CD4-positive, alpha-beta T cell (primary cell): ENCODE results near the gene THTPA. TPM values are rescaled to one million over a fixed set of nuclear protein-coding genes. Genes with fewer than 3 reads are reported as not detected.
A peak's percentile ranks its signal among the peaks of the same experiment; 100 is the strongest.

Source experiments
- ATAC-seq: fragments of 200-7000 bp; cut with Tn5 transposase; one replicate; pipeline ENCODE4 v1.10.0; 2022; ENCODE audit warnings: mild to moderate bottlenecking; ENCODE audit not compliant: poor library complexity
- CTCF ChIA-PET: fragments of 350-600 bp; sonication (Branson Sonifier 250); formaldehyde crosslinking; loops from one replicate; lab custom pipeline; 2021; ENCODE audit warnings: antibody characterized with exemption, inconsistent platforms; lab: Charles Lee
- POLR2A ChIA-PET: fragments of 350-600 bp; sonication (Branson Sonifier 250); formaldehyde crosslinking; loops from one replicate; lab custom pipeline; 2021; ENCODE audit warnings: antibody characterized with exemption, inconsistent platforms; lab: Charles Lee
- DNase-seq, 14 experiments: peaks; one replicate each; pipeline ENCODE4 v3.0.0-alpha.2; 2013 to 2020; ENCODE audit warnings: mixed read lengths in 2 of 14
- H3K27ac ChIP-seq, 2 donors: one replicate each; pipeline versions ENCODE4 v1.5.1 to v1.7.0; 2013; ENCODE audit warnings: low read length in 2 of 2, low read depth in 1 of 2, mild to moderate bottlenecking in 1 of 2
- H3K27me3 ChIP-seq, 2 experiments: 1 replicate in 1 of 2; 2 replicates in 1 of 2; pipeline versions ENCODE4 v1.6.1 to v1.7.0; 2013; ENCODE audit warnings: low read length in 2 of 2, control low read depth in 1 of 2, mild to moderate bottlenecking in 1 of 2, moderate library complexity in 1 of 2; ENCODE audit not compliant: insufficient read depth in 2 of 2, control insufficient read depth in 1 of 2
- H3K36me3 ChIP-seq: one replicate; pipeline ENCODE4 v1.6.1; 2013; ENCODE audit warnings: low read length, control low read depth; ENCODE audit not compliant: insufficient read depth
- H3K4me1 ChIP-seq: one replicate; pipeline ENCODE4 v1.6.1; 2013; ENCODE audit warnings: low read length, control low read depth; ENCODE audit not compliant: insufficient read depth
- H3K4me3 ChIP-seq: one replicate; pipeline ENCODE4 v1.5.1; 2013; ENCODE audit warnings: mild to moderate bottlenecking, low read length, moderate library complexity
- H3K9me3 ChIP-seq, 2 experiments: 1 replicate in 1 of 2; 2 replicates in 1 of 2; pipeline versions ENCODE4 v1.6.1 to v1.7.0; 2013; ENCODE audit warnings: low read length in 2 of 2, mild to moderate bottlenecking in 2 of 2, control low read depth in 1 of 2, moderate library complexity in 1 of 2; ENCODE audit not compliant: control insufficient read depth in 1 of 2, insufficient read depth in 1 of 2
- H3K27ac Mint-ChIP-seq: one replicate; pipeline ENCODE4 v1.8.0; 2020; ENCODE audit warnings: mixed read lengths
- H3K27me3 Mint-ChIP-seq: one replicate; pipeline ENCODE4 v1.8.0; 2021; ENCODE audit warnings: mixed read lengths
- H3K36me3 Mint-ChIP-seq: one replicate; pipeline ENCODE4 v1.8.0; 2021; ENCODE audit warnings: low read depth, mixed read lengths
- H3K4me1 Mint-ChIP-seq: one replicate; pipeline ENCODE4 v1.8.0; 2021; ENCODE audit warnings: low read depth, mixed read lengths
- H3K4me3 Mint-ChIP-seq: one replicate; pipeline ENCODE4 v1.8.0; 2020; ENCODE audit warnings: mild to moderate bottlenecking, mixed read lengths
- H3K9me3 Mint-ChIP-seq: one replicate; pipeline ENCODE4 v1.8.0; 2020; ENCODE audit warnings: mixed read lengths
- intact Hi-C, 2 experiments: fragments of 100-400 bp; cut with DNase I in 1 of 2; cut with micrococcal nuclease in 1 of 2; formaldehyde crosslinking; loops; one replicate each; pipeline versions ENCODE4 v1.15.1 to v1.9.0; 2023 to 2025; cut with DNase I, micrococcal nuclease
- total RNA-seq, 174 experiments: library from RNA in 2 of 174; stranded (reverse) in 2 of 174; gene quantifications; one replicate each; pipeline ENCODE4 v1.2.3 and lab custom pipeline; 2021 to 2026
- TF ChIP-seq, protein P1 (sequence below): fragments of 200-600 bp; IDR thresholded peaks from one replicate; pipeline ENCODE4 v1.8.0; 2022; ENCODE audit warnings: antibody characterized with exemption, mild to moderate bottlenecking

The THTPA gene
- total RNA-seq, 2 experiments from 2014 or later, result 13.0 to 13.4 TPM

- intact Hi-C loops, result loop anchor here (1.0 to 10.0 kb wide), 4 partner anchors 11 to 876 kb away; partner anchors contain the start of genes ACIN1 (in 1 of the 2), C14orf119 (in 1 of the 2), DCAF11 (in 1 of the 2) and NRL (in 1 of the 2)
- Histone ChIP-seq H3K4me1 (peaks cover 40% of the 10 kb centered on the region), H3K4me3 (peak overlapping the region; percentile 75), H3K27me3 (no peaks in the 10 kb centered on the region), H3K9me3 (no peaks in the 10 kb centered on the region), H3K27ac (peak overlapping the region; percentile 75 to 79), H3K36me3 (peaks cover 44% of the 10 kb centered on the region)
- DNase-seq (no peak), ATAC-seq (no peak)
- TF ChIP-seq, protein P1, sequence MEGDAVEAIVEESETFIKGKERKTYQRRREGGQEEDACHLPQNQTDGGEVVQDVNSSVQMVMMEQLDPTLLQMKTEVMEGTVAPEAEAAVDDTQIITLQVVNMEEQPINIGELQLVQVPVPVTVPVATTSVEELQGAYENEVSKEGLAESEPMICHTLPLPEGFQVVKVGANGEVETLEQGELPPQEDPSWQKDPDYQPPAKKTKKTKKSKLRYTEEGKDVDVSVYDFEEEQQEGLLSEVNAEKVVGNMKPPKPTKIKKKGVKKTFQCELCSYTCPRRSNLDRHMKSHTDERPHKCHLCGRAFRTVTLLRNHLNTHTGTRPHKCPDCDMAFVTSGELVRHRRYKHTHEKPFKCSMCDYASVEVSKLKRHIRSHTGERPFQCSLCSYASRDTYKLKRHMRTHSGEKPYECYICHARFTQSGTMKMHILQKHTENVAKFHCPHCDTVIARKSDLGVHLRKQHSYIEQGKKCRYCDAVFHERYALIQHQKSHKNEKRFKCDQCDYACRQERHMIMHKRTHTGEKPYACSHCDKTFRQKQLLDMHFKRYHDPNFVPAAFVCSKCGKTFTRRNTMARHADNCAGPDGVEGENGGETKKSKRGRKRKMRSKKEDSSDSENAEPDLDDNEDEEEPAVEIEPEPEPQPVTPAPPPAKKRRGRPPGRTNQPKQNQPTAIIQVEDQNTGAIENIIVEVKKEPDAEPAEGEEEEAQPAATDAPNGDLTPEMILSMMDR, result no peak
- Mint-ChIP-seq H3K27me3 (peaks cover under 1% of the 10 kb centered on the region), H3K36me3 (peaks cover 46% of the 10 kb centered on the region), H3K9me3 (no peaks in the 10 kb centered on the region), H3K4me1 (peaks cover 52% of the 10 kb centered on the region), H3K27ac (peak overlapping the region; percentile 96), H3K4me3 (peak overlapping the region; percentile 99)
- ChIA-PET POLR2A (interaction anchor here (1.0 to 1.4 kb wide), 7 partner anchors 9 to 246 kb away, joined by 3 to 6 read pairs (median 4); partner anchors contain the start of genes NGDN, PABPN1, THTPA and ZFHX2), CTCF (interaction anchor here (1.0 kb wide), 1 partner anchor 88 kb away, joined by 3 read pairs; no protein-coding TSS in a partner anchor)
These were observed 10.7 kb downstream of the THTPA start for GRCh38 chr14:23566778-23567185.

- no peaks in the 10 kb centered on the region for H3K27me3 ChIP-seq
- H3K9me3 ChIP-seq, result no peaks in the 10 kb centered on the region
- peak within 1 kb of the TSS; percentile 99 for H3K4me3 Mint-ChIP-seq
- H3K36me3 ChIP-seq, result peaks cover 38% of the 10 kb centered on the region
- H3K27me3 Mint-ChIP-seq, result peaks cover 7% of the 10 kb centered on the region
- intact Hi-C loops, result loop anchor here (1.0 to 10.0 kb wide), 4 partner anchors 12 to 875 kb away; partner anchors contain the start of genes ACIN1 (in 1 of the 2), C14orf119 (in 1 of the 2), DCAF11 (in 1 of the 2) and NRL (in 1 of the 2)
- H3K4me1 ChIP-seq, result peaks cover 40% of the 10 kb centered on the region
- H3K36me3 Mint-ChIP-seq, result peaks cover 43% of the 10 kb centered on the region
- peaks cover 52% of the 10 kb centered on the region for H3K4me1 Mint-ChIP-seq
- no peaks in the 10 kb centered on the region for H3K9me3 Mint-ChIP-seq
- ATAC-seq, result peak; percentile 91
- peak within 1 kb of the TSS; percentile 75 to 79 for H3K27ac ChIP-seq
- TF ChIP-seq, protein P1, result no peak
- ChIA-PET CTCF (interaction anchor here (1.0 kb wide), 1 partner anchor 89 kb away, joined by 3 read pairs; no protein-coding TSS in a partner anchor), POLR2A (interaction anchor here (1.0 to 1.4 kb wide), 7 partner anchors 10 to 247 kb away, joined by 3 to 6 read pairs (median 4); partner anchors contain the start of genes NGDN, PABPN1, THTPA and ZFHX2)
- peak within 1 kb of the TSS; percentile 75 for H3K4me3 ChIP-seq
- peak; percentile 69 to 94 (median 83) for DNase-seq
- peak within 1 kb of the TSS; percentile 96 for H3K27ac Mint-ChIP-seq
These were observed 11.3 kb downstream of the THTPA start, which contains the start of gene AP1G2 for GRCh38 chr14:23567186-23568020. Gene AP1G2, minus strand, starts transcription at chr14:23567791. Its CDS starts 477 bp downstream, at chr14:23567314.

DNA sequence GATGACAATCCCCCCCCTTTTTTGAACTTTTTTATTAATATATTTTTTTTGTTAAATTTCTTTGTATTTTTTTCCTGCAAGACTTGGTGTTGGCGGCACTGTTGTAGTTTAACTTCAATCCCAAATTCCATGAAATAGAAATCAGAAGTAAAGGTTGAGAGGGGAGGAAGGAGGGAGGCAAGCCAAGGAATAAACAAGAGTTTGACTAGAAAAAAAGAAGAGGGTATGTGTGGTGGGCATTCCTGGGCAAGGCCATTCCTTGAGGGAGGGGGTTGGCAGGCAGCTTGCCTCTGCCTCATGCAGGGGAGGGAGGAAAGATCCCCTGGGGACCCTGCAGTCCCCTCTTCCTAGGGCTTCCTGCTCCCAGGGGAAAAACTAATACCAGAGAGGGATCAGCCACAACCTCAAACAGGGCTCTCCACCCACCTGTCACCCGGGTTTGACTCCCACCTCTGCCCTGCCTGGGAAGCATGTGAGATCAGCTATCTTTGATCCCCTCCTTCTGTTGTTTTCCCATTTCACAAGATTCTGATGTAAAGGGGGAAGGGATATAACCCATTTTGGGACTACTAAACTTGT, 12.0 kb downstream of the THTPA start:
- H3K4me1 ChIP-seq, result peaks cover 40% of the 10 kb centered on the region
- Mint-ChIP-seq H3K27me3 (peaks cover 10% of the 10 kb centered on the region), H3K36me3 (peaks cover 37% of the 10 kb centered on the region), H3K27ac (peak overlapping the region; percentile 96), H3K4me1 (peaks cover 46% of the 10 kb centered on the region), H3K9me3 (no peaks in the 10 kb centered on the region), H3K4me3 (peak overlapping the region; percentile 99)
- peak overlapping the region; percentile 75 to 79 for H3K27ac ChIP-seq
- ChIA-PET POLR2A (interaction anchor here (1.0 to 1.4 kb wide), 3 partner anchors 90 to 247 kb away, joined by 4 to 6 read pairs (median 5); partner anchors contain the start of genes NGDN and PABPN1), CTCF (interaction anchor here (1.0 kb wide), 1 partner anchor 9 kb away, joined by 6 read pairs; no protein-coding TSS in a partner anchor)
- no peak for ATAC-seq
- no peaks in the 10 kb centered on the region for H3K9me3 ChIP-seq
- peaks cover 31% of the 10 kb centered on the region for H3K36me3 ChIP-seq
- DNase-seq, result no peak
- no peaks in the 10 kb centered on the region for H3K27me3 ChIP-seq
- H3K4me3 ChIP-seq, result peak overlapping the region; percentile 75
- intact Hi-C loops, result loop anchor here in 1 of 2 experiments (5.0 to 10.0 kb wide), 3 partner anchors 473 to 874 kb away; partner anchors contain the start of genes ACIN1, C14orf119, DCAF11 and NRL
- TF ChIP-seq, protein P1, result no peak
